Lung (tissue), 12 donors: ENCODE data around the gene PLCB2. TPM values are rescaled to one million over a fixed set of nuclear protein-coding genes. Genes with fewer than 3 reads are reported as not detected.

ENCODE experiments used
- ATAC-seq: fragments of 200-7000 bp; cut with Tn5 transposase; one replicate; pipeline ENCODE4 v1.9.1; 2020; ENCODE audit warnings: moderate number of reproducible peaks; ENCODE audit not compliant: insufficient read depth, low FRiP score
- DNase-seq, 3 donors: peaks; one replicate each; pipeline ENCODE4 v3.0.0-alpha.2; 2013 to 2017
- H3K27ac ChIP-seq, 2 donors: one replicate each; pipeline ENCODE4 v1.5.1; 2013; ENCODE audit warnings: mild to moderate bottlenecking in 2 of 2, moderate library complexity in 2 of 2, control low read depth in 1 of 2, inconsistent platforms in 1 of 2, low read depth in 1 of 2, low read length in 1 of 2
- H3K27me3 ChIP-seq, 3 donors: one replicate each; pipeline ENCODE4 v1.5.1; 2013; ENCODE audit warnings: low read length in 2 of 3; ENCODE audit not compliant: control insufficient read depth in 3 of 3, insufficient read depth in 3 of 3
- H3K36me3 ChIP-seq, 4 donors: one replicate each; pipeline ENCODE4 v1.5.1; 2013; ENCODE audit warnings: low read length in 4 of 4, mild to moderate bottlenecking in 1 of 4, moderate library complexity in 1 of 4; ENCODE audit not compliant: control insufficient read depth in 4 of 4, insufficient read depth in 4 of 4
- H3K4me1 ChIP-seq, 5 donors: one replicate each; pipeline ENCODE4 v1.5.1; 2013; ENCODE audit warnings: low read length in 5 of 5, mild to moderate bottlenecking in 2 of 5, moderate library complexity in 1 of 5; ENCODE audit not compliant: control insufficient read depth in 5 of 5, insufficient read depth in 5 of 5
- H3K4me3 ChIP-seq: one replicate; pipeline ENCODE4 v1.5.1; 2013; ENCODE audit warnings: mild to moderate bottlenecking, control low read depth, moderate library complexity
- H3K9ac ChIP-seq, 2 donors: one replicate each; pipeline ENCODE4 v1.5.1; 2013; ENCODE audit warnings: low read length in 2 of 2, control low read depth in 1 of 2; ENCODE audit not compliant: insufficient read depth in 1 of 2
- H3K9me3 ChIP-seq, 4 donors: one replicate each; pipeline ENCODE4 v1.5.1; 2013; ENCODE audit warnings: low read length in 3 of 4, mild to moderate bottlenecking in 1 of 4, moderate library complexity in 1 of 4; ENCODE audit not compliant: control insufficient read depth in 4 of 4, insufficient read depth in 3 of 4
- CTCF ChIP-seq: IDR thresholded peaks from 2 replicates; pipeline ENCODE4 v1.5.1; 2012; ENCODE audit warnings: mild to moderate bottlenecking; ENCODE audit errors: control extremely low read depth, extremely low read depth
- WGBS, 2 donors: extraction: QIAGEN DNeasy Blood & Tissue Kit; methylation state at CpG; one replicate each; pipeline ENCODE4 v1.1.7; 2013; 5-methylcytosine and 5-hydroxymethylcytosine counted together
- polyA plus RNA-seq, 2 donors: library from polyadenylated mRNA; stranded (reverse); fragments of 200-250 nt; gene quantifications; one replicate each; pipeline ENCODE4 v1.2.1, GENCODE V29; 2013
- total RNA-seq, 2 donors: library from RNA; depleted of rRNA in 1 of 2; stranded (reverse); fragments of >200 nt in 1 of 2; gene quantifications; one replicate each; pipeline ENCODE4 v1.2.1, GENCODE V29; 2014 to 2021
- donor health status: control.
- donor health status: control.
- donor health status: Bipolar disorder and iron deficiency.
- donor health status: healthy.
- donor health status: DM: yes; HTN: yes; CAD: no.

Gene PLCB2
- total and polyA plus RNA-seq, 4 donors, result 17.9 to 76.7 (median 51.2) TPM

- no peak for TF ChIP-seq CTCF
- Histone ChIP-seq H3K9me3 (peaks cover 0 to 2% (median 0%) of the 10 kb centered on the region in 4 donors), H3K4me1 (peaks cover 0 to 20% (median 7%) of the 10 kb centered on the region in 5 donors), H3K9ac (no peak overlapping the region), H3K27ac (no peak overlapping the region), H3K27me3 (peaks cover 0 to 6% (median 4%) of the 10 kb centered on the region in 3 donors), H3K4me3 (no peak overlapping the region), H3K36me3 (peaks cover 0 to 5% (median 1%) of the 10 kb centered on the region in 4 donors)
- 88 to 98% methylated on average over 3 of the region's 3 CpGs for WGBS, 2 donors
- no peak for ATAC-seq
- no peak for DNase-seq
Observed at GRCh38 chr15:40292246-40292645, 15.5 kb downstream of the PLCB2 start.

DNA sequence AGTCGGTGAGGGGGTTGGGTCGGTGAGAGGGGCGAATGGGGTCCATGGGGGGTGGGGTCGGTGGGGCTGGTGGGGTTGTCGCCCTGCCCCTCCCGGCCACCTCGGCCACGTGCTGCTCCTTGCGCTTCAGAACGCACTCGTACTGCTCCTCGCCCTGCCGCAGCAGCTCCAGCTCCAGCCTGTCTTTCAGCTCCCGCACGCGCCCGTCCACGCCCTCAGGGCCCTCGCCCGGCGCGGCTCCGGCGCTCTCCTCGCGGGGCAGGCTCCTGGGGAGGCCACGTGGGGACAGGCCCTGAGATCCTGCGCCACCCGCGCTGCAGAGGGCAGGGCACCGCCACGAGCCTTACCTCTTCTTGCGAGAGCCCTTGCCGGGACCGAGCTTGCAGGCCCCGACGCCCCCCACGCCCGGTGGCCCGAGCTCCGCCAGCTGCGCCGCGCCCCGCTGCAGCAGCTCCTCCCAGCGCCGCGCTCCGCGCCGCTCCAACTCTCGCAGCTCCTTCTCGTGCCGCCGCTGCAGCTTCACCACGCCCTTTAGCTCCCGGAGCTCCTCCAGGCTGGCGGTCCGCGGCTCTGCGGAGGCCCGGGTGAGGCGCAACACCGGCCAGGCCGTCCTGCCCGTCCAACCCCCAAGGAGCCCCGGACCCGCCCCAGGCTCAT lies 16.7 kb downstream of the PLCB2 start:
- ATAC-seq (peak; percentile 59), DNase-seq (peak; percentile 74 to 81 (median 77))
- Histone ChIP-seq H3K4me1 (peaks cover 0 to 18% (median 8%) of the 10 kb centered on the region in 5 donors), H3K9ac (no peak overlapping the region), H3K27me3 (peaks cover 0 to 6% (median 4%) of the 10 kb centered on the region in 3 donors), H3K9me3 (peaks cover 0 to 2% (median 0%) of the 10 kb centered on the region in 4 donors), H3K4me3 (no peak overlapping the region), H3K27ac (no peak overlapping the region), H3K36me3 (peaks cover 0 to 5% (median 1%) of the 10 kb centered on the region in 4 donors)
- TF ChIP-seq CTCF, result no peak
- WGBS, 2 donors, result 37 to 76% methylated on average over 62 to 68 of the region's 68 CpGs

DNA sequence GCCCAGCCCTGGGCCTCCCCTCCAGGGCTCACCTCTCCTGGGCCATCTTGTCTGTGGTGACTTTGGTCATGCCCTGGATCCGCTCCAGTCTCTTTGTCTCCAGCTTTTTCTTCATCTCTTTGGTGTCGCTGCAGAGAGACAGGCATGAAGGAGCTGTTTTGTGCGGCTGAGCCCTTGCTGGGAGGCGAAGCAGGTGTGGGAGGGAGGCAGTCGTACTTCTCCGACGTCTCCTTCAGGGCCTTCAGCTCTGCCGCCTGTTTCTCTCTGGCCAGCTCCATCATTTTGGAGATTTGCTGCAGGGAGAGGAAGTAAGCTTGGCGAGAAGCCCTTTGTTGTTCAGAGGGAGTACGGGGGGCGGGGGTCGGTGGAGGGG lies 17.2 kb downstream of the PLCB2 start:
- no peak overlapping the region for H3K9ac ChIP-seq
- peaks cover 0 to 20% (median 8%) of the 10 kb centered on the region in 5 donors for H3K4me1 ChIP-seq
- H3K27ac ChIP-seq, result no peak overlapping the region
- ATAC-seq, result no peak
- WGBS, 2 donors, result 50 to 73% methylated on average over 12 of the region's 12 CpGs
- no peak for TF ChIP-seq CTCF
- H3K4me3 ChIP-seq, result no peak overlapping the region
- H3K27me3 ChIP-seq, result peaks cover 0 to 6% (median 4%) of the 10 kb centered on the region in 3 donors
- H3K9me3 ChIP-seq, result peaks cover 0 to 2% (median 0%) of the 10 kb centered on the region in 4 donors
- DNase-seq, result peak in 2 of 3 donors; percentile 46 to 78
- H3K36me3 ChIP-seq, result peaks cover 0 to 5% (median 1%) of the 10 kb centered on the region in 4 donors
